ENCODE data around the gene CEP192.

Gene CEP192

DNA sequence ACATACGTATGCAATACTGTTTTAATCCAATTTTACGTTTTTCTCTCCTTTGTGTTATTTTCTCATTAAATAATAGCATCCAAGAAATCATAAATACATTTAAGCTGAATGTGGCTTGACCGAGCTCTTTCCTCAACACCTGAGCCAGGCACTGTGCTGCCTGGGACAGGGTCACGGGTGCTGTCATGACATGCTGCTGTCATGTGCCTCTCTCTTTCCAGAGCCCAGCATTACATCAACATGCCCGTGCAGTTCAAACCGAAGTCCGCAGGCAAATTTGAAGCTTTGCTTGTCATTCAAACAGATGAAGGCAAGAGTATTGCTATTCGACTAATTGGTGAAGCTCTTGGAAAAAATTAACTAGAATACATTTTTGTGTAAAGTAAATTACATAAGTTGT, 133.2 kb downstream of the CEP192 start:
- no peak for TF ChIP-seq CTCF (conservative IDR thresholded peaks at IDR 0.05; ENCODE audit: low read depth)
- H3K27ac ChIP-seq = no peak overlapping the region
- ChIA-PET POLR2A (ENCODE audit: low non-redundant PET) (no interaction called here), CTCF (interaction anchor here (0.6 to 1.0 kb wide), 2 partner anchors 10 to 27 kb away, joined by 3 read pairs; no protein-coding TSS in a partner anchor)
- no peak for DNase-seq (ENCODE audit: low spot score)

GRCh38 chr18:13125191-13125590, 134.0 kb downstream of the CEP192 start:
- H3K27ac ChIP-seq = no peak overlapping the region
- no peak for TF ChIP-seq CTCF (conservative IDR thresholded peaks at IDR 0.05; ENCODE audit: low read depth)
- ChIA-PET POLR2A (ENCODE audit: low non-redundant PET) (no interaction called here), CTCF (interaction anchor here (0.6 kb wide), 1 partner anchor 28 kb away, joined by 3 read pairs; no protein-coding TSS in a partner anchor)
- DNase-seq (ENCODE audit: low spot score) = no peak

DNA sequence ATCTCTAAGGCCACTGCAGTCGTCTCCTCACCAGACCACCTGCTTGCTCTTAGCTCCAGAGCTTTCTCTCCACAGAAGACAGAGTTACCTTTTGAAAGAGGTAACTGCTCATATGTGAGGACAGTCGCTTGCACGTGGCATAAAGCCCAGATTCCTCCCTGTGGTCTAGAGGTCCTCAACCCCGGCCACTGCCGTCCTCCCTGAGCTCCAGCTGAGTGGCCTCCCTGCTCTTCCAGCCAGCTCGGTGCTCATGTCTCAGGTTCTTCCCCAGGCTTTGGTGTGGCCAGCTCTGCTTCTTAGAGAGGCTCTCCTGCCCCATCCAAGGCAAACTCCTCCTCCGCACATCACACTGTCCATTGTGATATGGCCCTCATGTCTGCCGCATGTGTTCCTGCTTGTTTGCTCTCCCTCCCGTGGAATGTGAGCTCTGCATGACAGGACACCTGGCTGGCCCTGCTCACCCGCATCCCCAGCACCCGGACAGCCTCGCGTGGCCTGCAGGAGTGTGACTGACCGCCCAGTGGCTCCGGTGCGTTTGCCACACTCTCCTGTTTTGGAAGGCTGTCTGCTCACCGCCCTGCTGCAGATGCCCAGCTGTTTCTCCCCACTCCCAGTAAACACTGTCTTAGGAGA, 135.9 kb downstream of the CEP192 start:
- POLR2A ChIA-PET (ENCODE audit: low non-redundant PET) = no interaction called here

DNA sequence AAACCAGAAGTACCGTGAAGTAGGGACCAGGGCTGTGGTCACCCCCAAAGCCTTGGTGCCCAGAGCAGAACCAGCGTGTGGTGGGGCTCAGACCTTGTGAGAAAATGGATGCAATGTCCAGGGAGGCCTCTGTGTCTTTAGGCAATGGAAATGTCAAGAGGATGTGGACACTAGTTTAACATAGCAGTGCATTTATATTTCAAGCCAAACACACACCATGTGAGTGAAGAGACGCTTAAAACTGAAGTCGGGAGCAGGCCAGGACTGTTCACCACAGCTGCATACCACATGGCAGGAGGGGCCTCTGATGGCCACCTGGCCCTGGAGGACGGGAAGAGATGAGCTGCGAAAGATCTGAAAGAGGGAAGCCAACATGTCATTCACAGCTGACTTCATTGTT, 140.1 kb downstream of the CEP192 start:
- ChIA-PET CTCF (no interaction called here), POLR2A (ENCODE audit: low non-redundant PET) (no interaction called here)
- no peak for TF ChIP-seq CTCF (conservative IDR thresholded peaks at IDR 0.05; ENCODE audit: low read depth)
- H3K27ac ChIP-seq = no peak overlapping the region
- DNase-seq (ENCODE audit: low spot score) = no peak

More for the DNA sequence above, 135.9 kb downstream of the CEP192 start:
- no peak for TF ChIP-seq CTCF (conservative IDR thresholded peaks at IDR 0.05; ENCODE audit: low read depth)
- H3K27ac ChIP-seq = no peak overlapping the region
- CTCF ChIA-PET = no interaction called here
- no peak for DNase-seq (ENCODE audit: low spot score)

DNA sequence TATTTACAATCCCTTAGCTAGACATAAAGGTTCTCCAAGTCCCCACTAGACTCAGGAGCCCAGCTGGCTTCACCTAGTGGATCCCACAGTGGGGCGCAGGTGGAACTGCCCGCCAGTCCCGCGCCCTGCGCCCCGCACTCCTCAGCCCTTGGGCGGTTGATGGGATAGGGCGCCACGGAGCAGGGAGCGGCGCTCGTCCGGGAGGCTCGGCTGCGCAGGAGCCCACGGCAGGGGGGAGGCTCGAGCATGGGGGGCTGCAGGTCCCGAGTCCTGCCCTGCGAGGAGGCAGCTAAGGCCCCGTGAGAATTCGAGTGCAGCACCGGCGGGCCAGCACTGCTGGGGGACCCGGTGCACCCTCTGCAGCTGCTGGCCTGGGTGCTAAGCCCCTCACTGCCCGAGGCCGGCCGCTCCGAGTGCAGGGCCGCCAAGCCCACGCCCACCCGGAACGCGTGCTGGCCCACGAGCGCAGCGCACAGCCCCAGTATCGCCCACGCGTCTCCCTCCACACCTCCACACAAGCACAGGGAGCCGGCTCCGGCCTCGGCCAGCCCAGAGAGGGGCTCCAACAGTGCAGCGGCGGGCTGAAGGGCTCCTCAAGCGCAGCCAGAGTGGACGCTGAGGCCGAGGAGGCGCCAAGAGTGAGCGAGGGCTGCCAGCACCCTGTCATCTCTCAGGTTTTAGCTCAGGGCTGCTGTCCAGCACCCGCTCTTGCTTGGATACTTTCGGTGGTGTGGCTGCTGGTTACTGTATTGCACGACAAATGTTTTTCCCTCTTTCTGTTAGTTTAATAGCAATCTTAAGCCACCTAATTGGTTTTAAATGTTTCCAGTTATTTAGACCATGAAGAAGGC, 143.6 kb downstream of the CEP192 start:
- ChIA-PET POLR2A (ENCODE audit: low non-redundant PET) (no interaction called here), CTCF (interaction anchor here (1.0 kb wide), 1 partner anchor 11 kb away, joined by 3 read pairs; no protein-coding TSS in a partner anchor)
- H3K27ac ChIP-seq = no peak overlapping the region
- DNase-seq (ENCODE audit: low spot score) = no peak
- TF ChIP-seq CTCF (conservative IDR thresholded peaks at IDR 0.05; ENCODE audit: low read depth) = no peak

DNA sequence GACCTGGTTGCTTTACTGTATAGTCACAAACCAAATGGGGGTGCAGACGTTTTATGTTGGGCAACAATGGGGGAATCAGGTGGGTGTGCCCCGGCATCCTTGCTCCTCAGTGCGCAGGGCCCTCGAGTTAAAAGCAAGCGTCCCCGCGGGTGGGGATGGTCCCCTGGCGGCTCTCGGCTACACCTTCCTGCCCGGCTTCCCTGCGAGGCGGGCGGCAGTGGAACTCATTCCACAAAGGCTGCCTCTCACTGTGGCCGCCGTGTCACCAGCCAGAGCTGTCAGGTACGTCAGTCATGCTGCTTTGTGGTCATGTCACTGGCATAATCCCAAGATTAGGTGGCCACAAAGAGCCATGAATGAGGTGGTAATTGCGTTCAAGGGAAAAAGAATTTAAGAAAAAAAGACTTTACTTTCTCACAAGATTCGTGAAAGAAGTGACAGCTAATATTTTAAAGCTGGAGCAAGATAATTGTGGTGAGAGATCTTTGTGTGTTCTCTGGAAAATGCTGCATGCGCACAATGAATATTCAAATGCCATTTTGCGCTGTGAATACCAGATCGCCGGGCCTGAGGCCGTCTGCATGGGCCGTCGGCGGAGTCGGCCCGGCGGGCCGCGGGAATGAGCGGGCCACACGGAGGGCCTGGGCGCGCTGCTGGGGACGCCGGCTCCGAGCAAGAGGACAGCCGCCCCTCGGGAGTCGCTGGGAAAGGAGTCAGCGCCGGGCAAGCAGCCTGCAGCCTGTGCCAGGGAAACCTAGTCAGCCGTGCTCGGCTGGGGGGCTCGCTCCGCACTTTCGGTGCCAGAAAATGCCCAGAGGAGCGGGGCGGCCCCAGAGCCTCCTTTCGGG, 145.1 kb downstream of the CEP192 start:
- CTCF ChIA-PET = interaction anchor here (0.7 kb wide), 1 partner anchor 376 kb away, joined by 3 read pairs; no protein-coding TSS in a partner anchor
- no peak overlapping the region; the same call in 1 of the 2 replicates for H3K27ac ChIP-seq
- POLR2A ChIA-PET (ENCODE audit: low non-redundant PET) = no interaction called here
- no peak for TF ChIP-seq CTCF (conservative IDR thresholded peaks at IDR 0.05; ENCODE audit: low read depth)
- no peak for DNase-seq (ENCODE audit: low spot score)

All from RWPE1 (cell line).